GM23248 (cell line): Measurements from ENCODE around the gene NOTUM. TPM values are rescaled to one million over a fixed set of nuclear protein-coding genes. Genes with fewer than 3 reads are reported as not detected.

Experiments used
- DNase-seq: peaks from one replicate; pipeline ENCODE4 v3.0.0-alpha.2; 2015
- H2AFZ ChIP-seq: fragments of 200-600 bp; sonication (generic); 2 replicates; pipeline ENCODE4 v1.6.1; 2016; ENCODE audit warnings: antibody characterized with exemption
- H3F3A ChIP-seq: fragments of 200-600 bp; sonication (generic); 2 replicates; pipeline ENCODE4 v1.6.1; 2016; ENCODE audit warnings: mild to moderate bottlenecking, antibody characterized with exemption, mixed run types; ENCODE audit not compliant: insufficient read depth
- H3K27ac ChIP-seq: fragments of 200-600 bp; sonication (generic); 2 replicates; pipeline ENCODE4 v1.5.1; 2016; ENCODE audit warnings: mild to moderate bottlenecking
- H3K27me3 ChIP-seq: fragments of 200-600 bp; sonication (generic); replicated peaks from 2 replicates; pipeline ENCODE4 v1.6.1; 2016; ENCODE audit warnings: mild to moderate bottlenecking; ENCODE audit not compliant: insufficient read depth
- H3K36me3 ChIP-seq: fragments of 200-600 bp; sonication (generic); 2 replicates; pipeline ENCODE4 v1.6.1; 2016; ENCODE audit warnings: low read depth, mild to moderate bottlenecking
- H3K4me1 ChIP-seq: fragments of 200-600 bp; sonication (generic); 2 replicates; pipeline ENCODE4 v1.6.1; 2016; ENCODE audit warnings: mild to moderate bottlenecking; ENCODE audit not compliant: insufficient read depth
- H3K4me2 ChIP-seq: fragments of 200-600 bp; sonication (generic); one replicate; pipeline ENCODE4 v1.6.1; 2016; ENCODE audit warnings: mild to moderate bottlenecking; ENCODE audit not compliant: unreplicated experiment
- H3K4me3 ChIP-seq: fragments of 200-600 bp; sonication (generic); 2 replicates; pipeline ENCODE4 v1.5.1; 2016; ENCODE audit warnings: mild to moderate bottlenecking
- H3K79me2 ChIP-seq: fragments of 200-600 bp; sonication (generic); 2 replicates; pipeline ENCODE4 v1.6.1; 2016; ENCODE audit warnings: mild to moderate bottlenecking; ENCODE audit not compliant: insufficient read depth
- H3K9ac ChIP-seq: fragments of 200-600 bp; sonication (generic); 2 replicates; pipeline ENCODE4 v1.6.1; 2016; ENCODE audit warnings: mild to moderate bottlenecking
- H3K9me2 ChIP-seq: fragments of 200-600 bp; sonication (generic); 2 replicates; pipeline ENCODE4 v1.6.1; 2016; ENCODE audit warnings: mixed run types, mild to moderate bottlenecking, moderate library complexity; ENCODE audit not compliant: insufficient read depth
- H3K9me3 ChIP-seq: fragments of 200-600 bp; sonication (generic); one replicate; pipeline ENCODE4 v1.6.1; 2017; ENCODE audit warnings: low read depth
- H4K20me1 ChIP-seq: fragments of 200-600 bp; sonication (generic); 2 replicates; pipeline ENCODE4 v1.6.0; 2016; ENCODE audit not compliant: insufficient read depth
- EZH2 ChIP-seq: fragments of 200-600 bp; sonication (generic); IDR thresholded peaks from 2 replicates; pipeline ENCODE4 v1.6.1; 2018; ENCODE audit warnings: antibody characterized with exemption, mild to moderate bottlenecking; ENCODE audit not compliant: insufficient read depth, poor library complexity, severe bottlenecking
- EZH2phosphoT487 ChIP-seq: fragments of 200-600 bp; sonication (generic); IDR thresholded peaks from 2 replicates; pipeline ENCODE4 v1.6.1; 2018; ENCODE audit warnings: antibody characterized with exemption, moderate library complexity, mild to moderate bottlenecking, low read depth; ENCODE audit not compliant: insufficient read depth
- whole genome bisulfite sequencing, 2 experiments: methylation state at CpG; one replicate each; pipeline ENCODE4 v1.1.6; 2015 to 2017; ENCODE audit warnings: low lambda C conversion rate in 2 of 2, low coverage in 1 of 2; ENCODE audit errors: missing lambda C conversion rate in 2 of 2; 5-methylcytosine and 5-hydroxymethylcytosine counted together
- in situ Hi-C: fragments of 300-500 bp; cut with MboI; formaldehyde crosslinking; loops from 2 replicates; pipeline ENCODE4 v1.15.0; 2020
- polyA plus RNA-seq: library from polyadenylated mRNA; unstranded; fragments of >200 nt; fragmentation: Nextera tagmentation; extraction: Ambion mirVana; gene quantifications from 2 replicates; pipeline ENCODE4 v1.2.1, GENCODE V29; 2016
- total RNA-seq: library from RNA; depleted of rRNA; stranded (reverse); fragments of >200 nt; shearing (Covaris generic); gene quantifications from 2 replicates; pipeline ENCODE4 v1.2.3, GENCODE V29; 2014

The NOTUM gene
- total and polyA plus RNA-seq, 2 experiments from 2014 or later, result not detected

GRCh38 chr17:81996757-81997441 lies 35.9 kb upstream of the NOTUM start:
- 95 to 96% methylated on average over 30 of the region's 30 CpGs for WGBS, 2 experiments
- Histone ChIP-seq H4K20me1 (no peaks in the 10 kb centered on the region), H3F3A (0 out of 2 replicates have a peak, but pooled peaks cover 6% of the 10 kb centered on the region)

GRCh38 chr17:81996232-81996756 lies 35.3 kb upstream of the NOTUM start:
- H3K4me3 ChIP-seq, result no peak overlapping the region
- H3K27me3 ChIP-seq, result no peaks in the 10 kb centered on the region
- H2AFZ ChIP-seq, result no peak overlapping the region
- no peaks in the 10 kb centered on the region for H3K36me3 ChIP-seq
- H3F3A ChIP-seq, result 0 out of 2 replicates have a peak, but pooled peaks cover 6% of the 10 kb centered on the region
- in situ Hi-C loops, result no loop called here
- no peak for TF ChIP-seq EZH2phosphoT487
- TF ChIP-seq EZH2, result no peak
- no peaks in the 10 kb centered on the region for H4K20me1 ChIP-seq
- H3K4me1 ChIP-seq, result peaks cover 11% of the 10 kb centered on the region
- H3K9me2 ChIP-seq, result no peaks in the 10 kb centered on the region
- WGBS, 2 experiments, result 91 to 92% methylated on average over 19 to 28 of the region's 28 CpGs
- no peaks in the 10 kb centered on the region for H3K79me2 ChIP-seq
- H3K4me2 ChIP-seq, result no peak overlapping the region
- no peak for DNase-seq
- no peak overlapping the region for H3K9ac ChIP-seq
- no peaks in the 10 kb centered on the region for H3K9me3 ChIP-seq
- no peak overlapping the region for H3K27ac ChIP-seq

More at GRCh38 chr17:81996757-81997441, 35.9 kb upstream of the NOTUM start:
- no peak overlapping the region for H3K9ac ChIP-seq
- H3K27ac ChIP-seq, result no peak overlapping the region
- H3K4me3 ChIP-seq, result no peak overlapping the region
- H3K79me2 ChIP-seq, result no peaks in the 10 kb centered on the region
- no peaks in the 10 kb centered on the region for H3K27me3 ChIP-seq
- H3K36me3 ChIP-seq, result no peaks in the 10 kb centered on the region
- H3K9me3 ChIP-seq, result no peaks in the 10 kb centered on the region
- TF ChIP-seq EZH2phosphoT487, result no peak
- no peak for TF ChIP-seq EZH2
- no peak overlapping the region for H2AFZ ChIP-seq
- H3K4me2 ChIP-seq, result no peak overlapping the region
- H3K4me1 ChIP-seq, result peaks cover 5% of the 10 kb centered on the region
- no peaks in the 10 kb centered on the region for H3K9me2 ChIP-seq
- in situ Hi-C loops, result no loop called here
- no peak for DNase-seq

GRCh38 chr17:81995463-81996231 lies 34.7 kb upstream of the NOTUM start:
- Histone ChIP-seq H3K9me2 (no peaks in the 10 kb centered on the region), H3K36me3 (no peaks in the 10 kb centered on the region), H3K27ac (no peak overlapping the region), H4K20me1 (no peaks in the 10 kb centered on the region), H3K27me3 (no peaks in the 10 kb centered on the region), H3K79me2 (no peaks in the 10 kb centered on the region), H3K4me2 (no peak overlapping the region), H2AFZ (no peak overlapping the region), H3K4me1 (peaks cover 11% of the 10 kb centered on the region), H3K9ac (no peak overlapping the region), H3K4me3 (no peak overlapping the region), H3F3A (0 out of 2 replicates have a peak, but pooled peaks cover 6% of the 10 kb centered on the region), H3K9me3 (no peaks in the 10 kb centered on the region)
- TF ChIP-seq EZH2 (no peak), EZH2phosphoT487 (no peak)
- in situ Hi-C loops, result no loop called here
- 92 to 95% methylated on average over 27 to 29 of the region's 29 CpGs for WGBS, 2 experiments
- DNase-seq, result no peak

GRCh38 chr17:81994593-81995462 lies 33.8 kb upstream of the NOTUM start:
- DNase-seq, result no peak
- Histone ChIP-seq H3K4me1 (peaks cover 11% of the 10 kb centered on the region), H2AFZ (no peak overlapping the region), H3K4me2 (no peak overlapping the region), H3K27ac (no peak overlapping the region), H3K9me3 (no peaks in the 10 kb centered on the region), H3K27me3 (no peaks in the 10 kb centered on the region), H3K79me2 (no peaks in the 10 kb centered on the region), H3K9ac (no peak overlapping the region), H4K20me1 (no peaks in the 10 kb centered on the region), H3K4me3 (no peak overlapping the region), H3K36me3 (no peaks in the 10 kb centered on the region), H3F3A (0 out of 2 replicates have a peak, but pooled peaks cover 6% of the 10 kb centered on the region), H3K9me2 (no peaks in the 10 kb centered on the region)
- in situ Hi-C loops, result no loop called here
- no peak for TF ChIP-seq EZH2phosphoT487
- no peak for TF ChIP-seq EZH2
- WGBS, 2 experiments, result 96% methylated on average over 34 to 38 of the region's 39 CpGs
